ENCODE measurements around the gene CALCOCO2. TPM values are rescaled to one million over a fixed set of nuclear protein-coding genes. Genes with fewer than 3 reads are reported as not detected.

The CALCOCO2 gene
- total and polyA plus RNA-seq, 10 of the 15 experiments (the other 5 are each of a cell fraction or from before 2014, with no cell fraction given): 20.2 to 138 (median 53.1) TPM

- peak; percentile 82 for TF ChIP-seq ZNF217 (IDR thresholded peaks at IDR 0.05)
- peak; percentile 86; the same call in 1 of the 2 replicates for TF ChIP-seq MLLT1 (IDR thresholded peaks at IDR 0.05)
- 0 out of 4 replicates have a peak, but pooled peaks of 1 of the 2 experiments have one; percentile 16 for TF ChIP-seq EP300 (IDR thresholded peaks at IDR 0.05; ENCODE audit: borderline replicate concordance in 1 of 2, control insufficient read depth in 1 of 2, low read depth in 2 of 2, low read length in 2 of 2)
- peak; percentile 59; the same call in 1 of the 2 replicates for TF ChIP-seq NFIC (IDR thresholded peaks at IDR 0.05; ENCODE audit: low read depth, low read length)
- TF ChIP-seq JUNB (IDR thresholded peaks at IDR 0.05): 0 out of 2 replicates have a peak, but pooled peaks have one; percentile 13
- TF ChIP-seq IKZF2 (IDR thresholded peaks at IDR 0.05): peak; percentile 53 to 77; a peak in 2 of 4 replicates
- TF ChIP-seq ATF7 (IDR thresholded peaks at IDR 0.05; ENCODE audit: low read depth): 0 out of 2 replicates have a peak, but pooled peaks have one; percentile 13
- TF ChIP-seq NKRF (conservative IDR thresholded peaks at IDR 0.05): 0 out of 2 replicates have a peak, but pooled peaks have one; percentile 12
Measured at GRCh38 chr17:48837458-48837857, 6.6 kb downstream of the CALCOCO2 start (continued).
